WTC11 (cell line): ENCODE data around the gene C3orf22.

Experiments used
- ATF1 ChIP-seq: sonication (generic); formaldehyde crosslinking; IDR thresholded peaks from 2 replicates; pipeline ENCODE4 v1.8.1; 2023; ENCODE audit warnings: mild to moderate bottlenecking, moderate library complexity, missing genetic modification reagents
- CTCF ChIP-seq: fragments of 200-600 bp; IDR thresholded peaks from 2 replicates; pipeline ENCODE4 v1.8.0; 2022; ENCODE audit warnings: antibody characterized with exemption
- GABPB1 ChIP-seq: sonication (generic); formaldehyde crosslinking; IDR thresholded peaks from 2 replicates; pipeline ENCODE4 v1.8.1; 2023; ENCODE audit warnings: mild to moderate bottlenecking, missing genetic modification reagents
- JUN ChIP-seq: sonication (generic); formaldehyde crosslinking; IDR thresholded peaks from 2 replicates; pipeline ENCODE4 v1.8.0; 2023; ENCODE audit warnings: mild to moderate bottlenecking, missing genetic modification reagents
- KAT7 ChIP-seq: sonication (generic); formaldehyde crosslinking; IDR thresholded peaks from 2 replicates; pipeline ENCODE4 v1.8.1; 2023; ENCODE audit warnings: missing genetic modification reagents, mild to moderate bottlenecking, borderline replicate concordance
- MAX ChIP-seq: sonication (generic); formaldehyde crosslinking; IDR thresholded peaks from 2 replicates; pipeline ENCODE4 v1.8.0; 2022; ENCODE audit warnings: mild to moderate bottlenecking, missing genetic modification reagents
- MYBL2 ChIP-seq: sonication (generic); formaldehyde crosslinking; IDR thresholded peaks from 2 replicates; pipeline ENCODE4 v1.8.1; 2023; ENCODE audit warnings: mild to moderate bottlenecking, moderate library complexity, missing genetic modification reagents
- NR2C2 ChIP-seq: sonication (generic); formaldehyde crosslinking; IDR thresholded peaks from 2 replicates; pipeline ENCODE4 v1.8.0; 2022; ENCODE audit warnings: mild to moderate bottlenecking, missing genetic modification reagents
- USF2 ChIP-seq: sonication (generic); formaldehyde crosslinking; IDR thresholded peaks from 2 replicates; pipeline ENCODE4 v1.8.1; 2023; ENCODE audit warnings: mild to moderate bottlenecking, missing genetic modification reagents, moderate library complexity
- ZNF512 ChIP-seq: sonication (generic); formaldehyde crosslinking; IDR thresholded peaks from 2 replicates; pipeline ENCODE4 v1.8.1; 2022; ENCODE audit warnings: missing genetic modification reagents, borderline replicate concordance

GRCh38 chr3:126507886-126508285 is 50.8 kb downstream of the C3orf22 start:
- TF ChIP-seq CTCF (no peak), MYBL2 (CRISPR knock-in tag) (no peak), MAX (CRISPR knock-in tag) (no peak), KAT7 (no peak), NR2C2 (no peak), GABPB1 (no peak), ATF1 (CRISPR knock-in tag) (no peak), JUN (CRISPR knock-in tag) (no peak), ZNF512 (CRISPR knock-in tag) (no peak), USF2 (CRISPR knock-in tag) (no peak)
